ENCODE results near the gene LCNL1. TPM values are rescaled to one million over a fixed set of nuclear protein-coding genes. Genes with fewer than 3 reads are reported as not detected.
A peak's percentile ranks its signal among the peaks of the same experiment; 100 is the strongest.

LCNL1 gene
- total RNA-seq, 1 donor from 2014 or later, result not detected

DNA sequence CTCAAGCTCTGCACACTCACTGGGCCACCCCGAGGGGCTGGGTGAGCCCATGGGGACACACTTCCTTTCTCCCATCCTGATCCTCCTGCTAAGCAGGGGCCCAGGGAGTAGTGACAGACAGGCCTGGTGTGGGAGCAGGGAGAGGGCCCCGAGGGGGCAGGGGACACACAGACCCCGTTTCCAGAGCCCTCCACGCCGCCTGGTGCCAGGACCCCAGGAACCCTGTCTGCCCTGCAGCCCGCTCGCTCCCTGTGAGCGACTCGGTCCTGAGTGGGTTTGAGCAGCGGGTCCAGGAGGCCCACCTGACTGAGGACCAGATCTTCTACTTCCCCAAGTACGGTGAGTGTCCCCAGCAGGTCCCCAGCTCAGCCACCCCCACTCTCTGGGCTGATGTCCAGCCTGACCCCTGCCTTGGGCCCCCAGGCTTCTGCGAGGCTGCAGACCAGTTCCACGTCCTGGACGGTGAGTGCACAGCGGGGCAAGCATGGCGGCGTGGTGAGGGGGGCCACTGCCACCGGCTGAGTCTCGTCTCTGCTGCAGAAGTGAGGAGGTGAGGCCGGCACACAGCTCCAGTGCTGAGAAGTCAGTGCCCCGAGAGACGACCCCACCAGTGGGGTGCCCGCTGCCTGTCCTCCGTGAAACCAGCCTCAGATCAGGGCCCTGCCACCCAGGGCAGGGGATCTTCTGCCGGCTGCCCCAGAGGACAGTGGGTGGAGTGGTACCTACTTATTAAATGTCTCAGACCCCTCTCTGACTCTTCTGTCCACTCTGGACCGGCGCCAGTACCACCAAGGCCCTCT is 36.4 kb upstream of the LCNL1 start:
- no peak for DNase-seq (ENCODE audit: low read depth in 2 of 2)

GRCh38 chr9:136947028-136947891 is 35.5 kb upstream of the LCNL1 start:
- DNase-seq (ENCODE audit: low read depth in 2 of 2), result no peak

- DNase-seq (ENCODE audit: low read depth in 2 of 2), result peak; percentile 43 to 68
Observed at GRCh38 chr9:136947955-136948510, 34.8 kb upstream of the LCNL1 start.

DNA sequence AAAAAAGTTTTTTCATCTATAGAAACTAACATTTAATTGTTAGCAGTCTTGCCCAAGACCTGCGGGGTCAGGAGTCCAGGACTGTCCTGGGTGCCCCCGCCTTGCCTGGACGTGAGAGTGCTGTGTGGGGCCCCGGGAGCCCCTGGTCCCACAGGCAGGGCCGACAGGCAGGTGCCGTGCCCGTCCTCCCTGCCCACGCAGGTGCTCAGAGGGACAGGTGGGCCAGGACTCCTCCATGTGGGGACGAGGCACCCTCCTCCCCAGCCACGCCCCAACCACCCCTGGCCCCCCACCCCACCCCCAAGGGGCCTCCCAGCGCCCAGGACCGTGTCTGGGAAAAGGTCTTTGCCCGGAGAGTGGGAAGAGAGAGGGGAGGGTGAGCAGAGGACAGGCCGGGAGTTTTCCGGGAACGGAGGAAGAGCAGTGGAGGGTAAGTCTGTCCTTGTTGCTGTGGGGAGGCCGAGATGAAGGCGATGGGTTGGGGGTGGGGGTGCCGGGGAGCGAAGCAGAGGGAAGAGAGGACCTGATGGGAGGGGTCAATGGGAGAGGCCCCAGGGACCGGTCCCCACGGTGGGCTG is 33.5 kb upstream of the LCNL1 start:
- no peak for DNase-seq (ENCODE audit: low read depth in 2 of 2)

DNA sequence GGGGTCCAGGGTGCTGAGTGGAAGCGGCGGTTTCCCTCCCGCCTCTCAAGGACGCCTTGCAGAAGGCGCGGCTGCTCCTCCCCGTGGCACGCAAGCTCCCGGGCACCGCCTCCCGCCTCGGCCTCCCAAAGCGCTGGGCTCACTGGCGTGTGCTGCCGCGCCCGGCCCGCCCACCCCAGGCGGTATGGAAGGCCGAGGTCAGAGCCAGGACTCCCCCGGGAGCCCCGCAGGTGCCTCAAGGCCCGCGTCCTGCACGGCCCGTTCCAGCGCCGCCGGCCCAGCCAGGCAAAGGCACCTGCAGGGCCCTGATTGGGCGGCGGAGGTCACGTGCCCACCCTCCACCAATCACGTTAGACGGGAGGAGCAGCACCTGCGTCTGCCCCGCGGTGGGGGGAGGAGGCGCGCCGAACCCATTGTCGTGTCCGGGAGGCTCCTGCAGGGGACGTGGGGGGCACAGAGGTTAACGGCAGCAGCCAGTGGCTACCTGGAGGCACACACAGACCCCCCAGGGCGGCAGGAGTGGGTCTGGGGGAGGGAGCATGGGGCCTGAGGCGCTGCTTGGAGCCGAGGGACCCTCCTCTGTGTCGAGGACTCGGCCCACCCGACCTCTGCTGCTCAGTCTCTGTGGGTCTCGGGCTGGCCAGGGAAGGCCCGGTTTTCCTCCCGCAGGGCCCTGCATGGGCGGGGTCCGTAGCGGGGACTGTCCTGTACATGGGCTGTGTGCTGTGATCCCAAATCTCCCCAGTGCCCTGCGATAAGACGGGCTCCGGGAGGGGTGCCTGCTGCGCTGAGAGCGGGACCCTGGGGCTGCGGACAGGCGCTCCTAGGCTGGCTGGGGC is 32.8 kb upstream of the LCNL1 start:
- DNase-seq (ENCODE audit: low read depth in 2 of 2), result peak; percentile 83 to 95

GRCh38 chr9:136950656-136951276 is 32.0 kb upstream of the LCNL1 start:
- no peak for DNase-seq (ENCODE audit: low read depth in 2 of 2)

GRCh38 chr9:136951541-136952320 is 31.1 kb upstream of the LCNL1 start, which contains the start of gene LCN12:
Gene LCN12, plus strand, starts transcription at chr9:136952273. Its CDS starts 55 bp downstream, at chr9:136952328.
- no peak for DNase-seq (ENCODE audit: low read depth in 2 of 2)

DNA sequence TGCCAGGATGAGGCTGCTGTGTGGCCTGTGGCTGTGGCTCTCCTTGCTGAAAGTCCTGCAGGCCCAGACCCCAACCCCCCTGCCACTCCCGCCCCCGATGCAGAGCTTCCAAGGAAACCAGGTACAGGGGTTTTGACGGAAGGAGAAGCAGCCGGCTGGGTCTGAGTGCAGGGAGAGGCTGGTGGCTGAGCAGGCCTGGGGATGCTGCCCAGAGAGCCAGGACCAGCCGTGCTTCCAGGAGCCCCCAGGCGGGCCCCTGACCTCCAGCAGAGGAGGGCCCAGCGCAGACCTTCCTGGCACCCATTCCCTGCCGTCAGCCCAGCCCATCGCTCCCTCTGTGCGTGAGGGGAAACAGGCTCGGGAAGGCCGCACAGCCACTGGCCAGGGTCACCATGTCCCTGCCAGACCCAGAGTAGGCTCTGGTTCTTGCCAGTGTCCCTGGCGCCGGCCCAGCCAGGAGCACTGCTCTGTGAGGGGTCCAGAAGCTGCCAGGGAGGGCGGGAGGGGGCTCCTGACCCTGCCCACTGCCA is 30.4 kb upstream of the LCNL1 start:
- DNase-seq (ENCODE audit: low read depth in 2 of 2), result no peak

DNA sequence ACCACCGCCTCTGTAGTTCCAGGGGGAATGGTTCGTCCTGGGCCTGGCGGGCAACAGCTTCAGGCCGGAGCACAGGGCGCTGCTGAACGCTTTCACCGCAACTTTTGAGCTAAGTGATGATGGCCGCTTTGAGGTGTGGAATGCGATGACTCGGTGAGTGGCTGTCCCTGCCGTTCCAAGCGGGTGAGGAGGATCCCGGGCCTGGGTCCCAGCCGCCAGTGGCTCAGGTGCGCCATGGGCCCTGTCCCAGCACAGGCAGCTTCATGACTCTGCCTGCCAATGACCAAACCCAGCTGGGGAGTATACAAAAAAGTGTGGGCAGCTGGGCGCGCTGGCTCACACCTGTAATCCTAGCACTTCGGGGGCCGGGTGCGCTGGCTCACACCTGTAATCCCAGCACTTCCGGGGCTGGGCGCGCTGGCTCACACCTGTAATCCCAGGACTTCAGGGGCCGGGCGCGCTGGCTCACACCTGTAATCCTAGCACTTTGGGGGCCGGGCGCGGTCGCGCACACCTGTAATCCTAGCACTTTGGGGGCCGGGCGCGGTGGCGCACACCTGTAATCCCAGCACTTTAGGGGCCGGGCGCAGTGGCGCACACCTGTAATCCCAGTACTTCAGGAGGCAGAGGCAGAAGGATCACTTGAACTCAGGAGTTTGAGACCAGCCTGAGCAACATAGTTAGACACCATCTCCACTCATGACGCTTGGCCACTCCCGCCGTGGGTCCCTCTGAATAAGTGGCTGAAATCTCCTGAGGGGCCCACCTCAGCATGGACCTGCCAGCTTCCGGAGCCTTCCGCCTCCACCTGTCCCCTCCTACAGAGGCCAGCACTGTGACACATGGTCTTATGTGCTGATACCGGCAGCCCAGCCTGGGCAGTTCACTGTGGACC is 29.7 kb upstream of the LCNL1 start:
- DNase-seq (ENCODE audit: low read depth in 2 of 2), result no peak

DNA sequence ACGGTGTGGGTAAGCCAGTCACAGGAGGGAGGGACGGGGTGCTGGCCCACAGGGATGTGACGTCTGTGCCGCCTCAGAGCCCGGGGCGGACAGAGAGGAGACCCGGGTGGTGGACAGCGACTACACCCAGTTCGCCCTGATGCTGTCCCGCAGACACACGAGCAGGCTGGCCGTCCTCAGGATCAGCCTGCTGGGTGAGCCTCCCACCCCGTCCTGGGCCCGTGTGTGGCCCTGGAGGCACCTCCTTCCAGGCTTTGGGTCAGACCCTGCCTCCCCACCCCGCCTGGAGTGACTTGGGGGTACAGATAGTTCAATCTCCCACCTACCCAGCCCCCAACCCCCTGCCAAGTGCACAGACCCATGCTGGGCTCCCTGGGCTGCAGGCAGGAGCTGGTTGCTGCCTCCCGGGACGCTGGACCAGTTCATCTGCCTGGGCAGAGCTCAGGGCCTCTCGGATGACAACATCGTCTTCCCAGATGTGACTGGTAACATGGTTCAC is 29.0 kb upstream of the LCNL1 start:
- no peak for DNase-seq (ENCODE audit: low read depth in 2 of 2)

DNA sequence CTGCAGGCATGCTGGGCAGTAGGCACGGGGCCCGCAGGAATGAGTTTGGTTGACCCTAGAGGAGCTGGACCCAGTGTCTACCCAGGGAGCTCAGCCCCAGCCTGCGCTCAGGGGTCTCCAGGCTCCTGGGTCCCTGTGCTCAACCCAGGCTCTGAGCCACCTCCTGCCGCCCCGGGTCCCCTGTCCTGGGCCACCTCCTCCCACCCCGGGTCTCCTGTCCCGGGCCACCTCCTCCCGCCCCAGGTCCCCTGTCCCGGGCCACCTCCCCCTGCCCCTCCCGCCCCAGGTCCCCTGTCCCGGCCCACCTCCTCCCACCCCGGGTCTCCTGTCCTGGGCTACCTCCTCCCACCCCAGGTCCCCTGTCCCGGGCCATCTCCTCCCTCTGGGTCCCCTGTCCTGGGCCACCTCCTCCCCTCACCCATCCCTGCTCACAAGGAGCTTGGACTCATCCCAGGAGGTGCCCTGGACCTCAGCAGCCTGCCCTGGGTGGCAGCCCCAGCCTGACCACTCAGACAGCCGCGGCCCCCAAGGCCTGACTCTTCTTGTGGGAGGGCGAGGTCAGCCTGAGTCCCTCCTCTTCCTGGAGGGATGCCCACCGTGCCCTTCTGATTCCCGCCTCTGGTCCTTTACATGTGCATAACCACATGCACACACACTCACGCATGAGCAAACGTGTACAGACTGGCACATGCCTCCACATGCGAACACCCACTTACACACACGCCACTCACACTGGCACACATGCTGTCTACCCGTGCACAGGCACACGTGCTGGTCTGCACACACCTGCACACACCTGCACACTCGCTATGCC is 28.3 kb upstream of the LCNL1 start:
- no peak for DNase-seq (ENCODE audit: low read depth in 2 of 2)

- DNase-seq (ENCODE audit: low read depth in 2 of 2), result no peak
Observed at GRCh38 chr9:136955202-136955942, 27.4 kb upstream of the LCNL1 start.

- no peak for DNase-seq (ENCODE audit: low read depth in 2 of 2)
Observed at GRCh38 chr9:136955943-136956335, 26.9 kb upstream of the LCNL1 start.

GRCh38 chr9:136956604-136957003 is 26.2 kb upstream of the LCNL1 start:
- DNase-seq (ENCODE audit: low read depth in 2 of 2), result no peak

DNA sequence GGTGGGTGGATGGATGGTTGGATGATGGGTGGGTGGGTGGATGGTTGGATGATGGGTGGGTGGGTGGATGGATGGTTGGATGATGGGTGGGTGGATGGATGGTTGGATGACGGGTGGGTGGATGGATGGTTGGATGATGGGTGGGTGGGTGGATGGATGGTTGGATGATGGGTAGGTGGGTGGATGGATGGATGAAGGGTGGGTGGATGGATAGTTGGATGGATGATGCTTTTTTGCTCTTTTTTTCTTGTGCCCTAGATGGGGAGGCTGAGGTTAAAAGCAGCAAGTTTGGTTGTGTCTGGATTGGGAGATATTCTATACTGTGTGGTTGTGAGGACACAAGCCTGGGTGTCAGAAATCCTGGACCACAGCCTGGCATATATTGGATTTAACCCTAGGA is 25.3 kb upstream of the LCNL1 start:
- DNase-seq (ENCODE audit: low read depth in 2 of 2), result no peak

- DNase-seq (ENCODE audit: low read depth in 2 of 2), result no peak
Observed at GRCh38 chr9:136957901-136958300, 24.9 kb upstream of the LCNL1 start.

GRCh38 chr9:136958473-136958872 is 24.3 kb upstream of the LCNL1 start:
- no peak for DNase-seq (ENCODE audit: low read depth in 2 of 2)
